Fibroblast of the conjunctiva (primary cell): ENCODE results near the gene PLCXD3.
A peak's percentile ranks its signal among the peaks of the same experiment; 100 is the strongest.
"Not testable (repeated sequence)": the region's sequence is repeated elsewhere in the genome, so short reads cannot be mapped to it uniquely, and the experiment has no call there.

Experiments
- DNase-seq: peaks from one replicate; pipeline ENCODE4 v3.0.0-alpha.2; 2010; ENCODE audit warnings: low read depth

The PLCXD3 gene

GRCh38 chr5:41485533-41485932, 24.9 kb downstream of the PLCXD3 start:
- DNase-seq = no peak

GRCh38 chr5:41482715-41483114, 27.7 kb downstream of the PLCXD3 start:
- DNase-seq = no peak

DNA sequence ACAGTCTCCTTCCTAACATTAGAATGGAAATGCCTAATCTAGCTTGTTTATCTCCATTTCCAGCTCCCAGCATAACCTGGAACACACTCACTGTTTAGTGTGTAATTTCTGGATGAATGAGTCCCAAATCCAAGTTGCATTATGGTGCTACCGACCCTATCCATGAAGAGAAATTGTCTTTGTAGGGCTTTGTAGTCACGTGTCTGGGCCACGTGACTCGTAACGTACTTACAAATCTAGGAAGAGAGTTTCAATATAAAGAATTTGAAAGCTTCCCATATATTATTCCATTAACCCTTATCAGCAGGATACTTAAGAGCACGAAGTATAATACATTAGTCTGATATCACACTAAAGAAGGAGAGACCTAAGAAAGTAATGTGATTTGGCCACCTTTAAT, 28.2 kb downstream of the PLCXD3 start:
- no peak for DNase-seq

DNA sequence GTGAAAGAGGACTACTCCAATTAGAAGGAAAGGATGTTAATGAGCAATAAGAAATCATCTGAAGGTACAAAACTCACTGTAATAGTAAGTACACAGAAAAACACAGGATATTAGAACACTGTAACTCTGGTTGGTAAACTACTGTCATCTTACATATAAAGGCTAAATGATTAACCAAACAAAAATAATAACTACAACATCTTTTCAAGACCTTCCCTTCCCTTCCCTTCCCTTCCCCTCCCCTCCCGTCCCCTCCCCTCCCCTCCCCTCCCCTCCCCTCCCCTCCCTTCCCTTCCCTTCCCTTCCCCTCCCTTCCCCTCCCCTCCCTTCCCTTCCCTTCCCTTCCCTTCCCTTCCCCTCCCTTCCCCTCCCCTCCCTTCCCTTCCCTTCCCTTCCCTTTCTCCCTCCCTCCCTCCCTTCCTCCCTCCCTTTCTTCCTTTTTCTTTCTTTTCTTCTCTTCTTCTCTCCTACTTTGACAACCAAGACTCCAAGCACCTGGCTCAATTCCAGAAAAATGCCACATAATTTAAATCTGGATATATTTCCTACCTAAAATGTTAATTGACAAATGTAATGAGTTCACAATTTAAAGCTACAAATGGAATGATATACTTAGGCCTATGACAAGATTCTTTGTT, 38.7 kb downstream of the PLCXD3 start:
- DNase-seq = not testable (repeated sequence)

DNA sequence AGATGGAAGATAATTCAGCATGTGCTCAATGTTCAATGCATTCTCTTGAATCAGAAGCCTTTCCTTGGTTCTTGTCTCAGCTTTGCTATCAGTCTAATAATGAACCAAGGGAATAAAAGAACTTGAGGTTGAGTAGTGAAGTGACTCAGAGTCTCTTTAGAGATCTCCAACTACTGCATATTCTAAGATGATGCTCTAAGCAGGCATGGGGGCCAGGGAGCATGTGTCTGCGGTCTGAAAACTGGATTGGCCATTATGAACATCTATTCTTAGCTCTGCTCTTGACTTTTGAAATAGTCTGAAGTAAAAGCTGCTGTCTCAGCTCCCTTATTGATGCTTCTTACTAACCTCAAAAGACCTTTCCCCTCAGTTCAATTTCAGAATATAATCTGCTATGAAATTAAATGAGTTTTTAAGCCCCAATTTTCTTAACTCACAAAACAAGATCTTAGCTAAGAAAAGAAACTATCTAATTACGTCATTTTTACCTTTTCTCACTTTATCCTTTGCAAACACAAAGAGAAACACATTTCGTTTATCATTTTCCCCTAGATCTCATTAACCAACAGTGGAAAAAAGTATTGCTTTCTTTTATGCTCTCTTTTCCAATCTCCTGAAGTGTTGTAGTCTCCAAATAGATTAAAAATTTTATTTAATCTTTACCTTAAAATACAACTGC, 44.8 kb downstream of the PLCXD3 start:
- no peak for DNase-seq

DNA sequence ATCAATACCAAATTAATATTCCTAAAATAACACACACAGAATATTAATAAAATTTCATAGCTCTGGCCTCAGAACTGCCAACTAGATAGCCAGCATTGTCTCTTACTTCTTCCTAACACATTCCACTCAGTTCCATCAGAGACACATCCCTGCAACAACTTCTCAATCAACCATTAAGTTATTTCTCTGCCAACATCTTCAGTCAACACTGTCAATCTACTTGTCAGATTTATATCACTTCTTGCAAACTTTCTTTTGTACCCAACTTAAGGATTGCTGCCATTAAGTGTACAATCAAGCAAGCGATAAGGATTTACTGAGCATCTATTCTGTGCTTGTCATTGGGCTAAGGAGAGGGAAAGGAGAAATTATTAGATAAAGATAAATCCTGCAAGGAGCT, 50.8 kb downstream of the PLCXD3 start:
- no peak for DNase-seq

- no peak for DNase-seq
Observed at GRCh38 chr5:41457094-41457493, 53.3 kb downstream of the PLCXD3 start.

- no peak for DNase-seq
Observed at GRCh38 chr5:41452506-41452905, 57.9 kb downstream of the PLCXD3 start.

GRCh38 chr5:41447650-41448510, 62.5 kb downstream of the PLCXD3 start:
- DNase-seq = no peak

- DNase-seq = peak; percentile 44
Observed at GRCh38 chr5:41445937-41446563, 64.4 kb downstream of the PLCXD3 start.

DNA sequence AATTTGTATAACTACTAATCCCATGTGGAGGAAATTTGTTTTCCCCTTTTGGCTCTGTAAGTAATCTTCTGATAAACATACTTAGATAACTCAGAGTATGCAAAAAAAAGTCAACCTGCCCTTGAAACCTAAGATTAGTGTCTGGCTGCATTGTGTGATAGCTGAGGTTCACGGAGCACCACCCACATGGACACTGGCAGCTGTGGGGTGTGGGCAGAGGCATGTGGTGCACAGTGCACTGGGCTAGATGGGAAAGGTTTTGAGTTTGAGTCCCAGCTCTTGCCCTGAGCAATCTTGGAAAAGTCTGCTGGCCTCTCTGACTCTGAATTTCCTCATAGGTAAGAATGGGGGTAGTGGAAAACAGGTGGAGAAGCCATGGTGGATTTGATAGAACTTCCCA, 75.1 kb downstream of the PLCXD3 start:
- no peak for DNase-seq

- no peak for DNase-seq
Observed at GRCh38 chr5:41433552-41434181, 76.7 kb downstream of the PLCXD3 start.

GRCh38 chr5:41432481-41433253, 77.7 kb downstream of the PLCXD3 start:
- no peak for DNase-seq

- no peak for DNase-seq
Observed at GRCh38 chr5:41427505-41427904, 82.9 kb downstream of the PLCXD3 start.

GRCh38 chr5:41425736-41426135, 84.7 kb downstream of the PLCXD3 start:
- DNase-seq = no peak

GRCh38 chr5:41420492-41421067, 89.8 kb downstream of the PLCXD3 start:
- no peak for DNase-seq

DNA sequence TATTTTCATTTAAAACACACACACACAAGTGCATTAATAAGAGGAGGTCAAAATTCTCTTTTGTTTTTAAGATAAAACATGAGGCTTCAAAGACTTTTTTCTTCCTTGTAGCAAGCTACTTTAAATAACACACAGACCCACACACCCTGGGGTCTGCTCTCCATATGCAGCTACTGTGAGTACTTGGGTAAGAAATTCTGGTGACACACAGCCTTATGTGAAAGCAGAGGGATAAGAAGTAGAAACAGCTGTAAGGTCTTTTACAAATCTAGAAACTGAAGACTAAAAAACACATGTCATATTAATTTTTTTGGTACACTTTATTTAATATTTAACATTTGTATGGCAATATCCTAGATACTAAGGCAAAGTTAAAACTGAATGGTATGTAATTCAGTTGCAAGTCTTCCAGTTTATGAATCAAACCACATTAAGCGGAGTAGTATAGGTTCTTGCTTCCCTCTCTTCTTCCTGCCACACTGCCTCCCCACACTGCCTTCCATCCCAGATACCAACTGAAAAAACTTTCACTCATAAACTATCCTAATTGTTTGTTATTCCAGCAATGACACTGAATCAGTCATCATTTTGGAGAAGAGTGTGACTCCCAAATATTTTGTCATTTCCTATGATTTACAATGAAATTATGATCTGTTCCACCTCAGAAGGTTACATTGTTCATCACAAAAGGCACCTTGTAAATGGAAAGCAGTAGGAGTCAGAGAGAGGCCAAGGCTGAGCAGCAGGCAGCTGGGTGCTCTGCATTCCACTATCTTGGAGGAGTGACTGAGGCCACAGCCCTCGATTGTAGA, 92.0 kb downstream of the PLCXD3 start:
- peak; percentile 41 for DNase-seq

GRCh38 chr5:41416336-41416735, 94.1 kb downstream of the PLCXD3 start:
- DNase-seq = no peak

- no peak for DNase-seq
Observed at GRCh38 chr5:41415242-41415641, 95.2 kb downstream of the PLCXD3 start.

DNA sequence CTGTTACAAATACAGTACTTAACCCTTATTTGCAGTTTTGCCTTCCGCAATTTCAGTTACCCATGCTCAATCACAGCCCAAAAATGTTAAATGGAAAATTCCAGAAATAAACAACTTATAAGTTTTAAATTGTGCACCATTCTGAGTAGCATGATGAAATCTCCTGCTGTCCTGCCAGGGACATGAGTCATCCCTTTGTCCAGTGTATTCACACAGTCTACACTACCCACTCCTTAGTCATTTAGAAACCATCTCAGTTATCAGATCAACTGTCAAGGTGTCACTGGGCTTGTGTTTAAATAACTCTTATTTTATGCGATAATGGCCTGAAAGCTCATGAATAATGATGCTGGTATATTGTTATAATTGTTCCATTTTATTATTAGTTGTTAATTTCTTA, 95.8 kb downstream of the PLCXD3 start:
- peak; percentile 90 for DNase-seq
